Hepatocyte (in vitro differentiated cells): Measurements from ENCODE around the gene GRK5.

Source experiments
- EZH2 ChIP-seq: fragments of 200-600 bp; sonication (generic); IDR thresholded peaks from 2 replicates; pipeline ENCODE4 v1.6.1; 2016; ENCODE audit warnings: antibody characterized with exemption, mild to moderate bottlenecking, borderline replicate concordance
- TF ChIP-seq, protein P1 (sequence below): fragments of 200-600 bp; sonication (generic); IDR thresholded peaks from 2 replicates; pipeline ENCODE4 v1.5.1; 2016; ENCODE audit warnings: antibody characterized with exemption, mild to moderate bottlenecking; ENCODE audit not compliant: poor library complexity

DNA sequence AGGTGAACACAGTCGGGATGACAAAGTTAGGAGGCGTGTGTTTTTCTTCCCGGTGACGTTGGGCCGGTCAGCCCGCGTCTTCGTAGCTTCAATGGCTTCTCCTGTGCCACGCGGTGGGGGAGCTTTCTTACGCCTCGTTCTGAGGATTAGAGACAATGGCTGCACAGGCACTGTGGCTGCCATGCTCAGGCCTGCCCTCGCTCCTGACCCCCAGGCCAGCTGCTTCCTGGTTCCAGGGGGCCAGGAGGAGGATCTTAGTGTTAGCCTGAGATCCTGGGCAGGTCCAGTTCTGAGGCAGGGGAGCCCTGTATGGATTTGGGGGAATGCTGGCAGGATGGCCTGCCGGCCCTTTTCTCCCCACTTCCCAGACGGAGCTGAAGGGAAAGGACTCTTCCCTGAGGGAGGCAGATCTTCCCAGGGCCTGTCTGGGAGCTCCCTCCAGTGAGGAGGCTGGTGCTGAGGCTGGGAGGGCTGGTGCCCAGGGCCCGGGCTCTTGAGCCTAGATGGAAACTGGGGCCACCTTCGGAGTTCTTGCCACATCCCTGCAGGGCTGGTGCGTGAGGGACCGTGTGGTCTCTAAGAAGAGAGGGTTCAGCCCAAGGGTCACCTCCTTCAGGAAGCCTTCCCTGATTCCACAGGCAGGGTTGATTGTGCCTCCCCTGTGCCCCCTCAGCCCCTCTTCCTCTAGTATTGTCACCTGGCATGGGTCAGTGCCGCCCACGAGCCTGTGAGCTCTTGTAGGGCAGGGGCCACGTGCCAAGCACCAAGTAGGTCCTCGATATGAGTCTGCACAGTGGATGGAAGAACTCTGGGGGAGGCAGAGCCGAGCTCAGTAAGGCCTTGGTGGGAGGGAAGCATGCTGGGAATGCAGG lies 101.4 kb downstream of the GRK5 start:
- TF ChIP-seq, protein P1, sequence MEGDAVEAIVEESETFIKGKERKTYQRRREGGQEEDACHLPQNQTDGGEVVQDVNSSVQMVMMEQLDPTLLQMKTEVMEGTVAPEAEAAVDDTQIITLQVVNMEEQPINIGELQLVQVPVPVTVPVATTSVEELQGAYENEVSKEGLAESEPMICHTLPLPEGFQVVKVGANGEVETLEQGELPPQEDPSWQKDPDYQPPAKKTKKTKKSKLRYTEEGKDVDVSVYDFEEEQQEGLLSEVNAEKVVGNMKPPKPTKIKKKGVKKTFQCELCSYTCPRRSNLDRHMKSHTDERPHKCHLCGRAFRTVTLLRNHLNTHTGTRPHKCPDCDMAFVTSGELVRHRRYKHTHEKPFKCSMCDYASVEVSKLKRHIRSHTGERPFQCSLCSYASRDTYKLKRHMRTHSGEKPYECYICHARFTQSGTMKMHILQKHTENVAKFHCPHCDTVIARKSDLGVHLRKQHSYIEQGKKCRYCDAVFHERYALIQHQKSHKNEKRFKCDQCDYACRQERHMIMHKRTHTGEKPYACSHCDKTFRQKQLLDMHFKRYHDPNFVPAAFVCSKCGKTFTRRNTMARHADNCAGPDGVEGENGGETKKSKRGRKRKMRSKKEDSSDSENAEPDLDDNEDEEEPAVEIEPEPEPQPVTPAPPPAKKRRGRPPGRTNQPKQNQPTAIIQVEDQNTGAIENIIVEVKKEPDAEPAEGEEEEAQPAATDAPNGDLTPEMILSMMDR = no peak
- TF ChIP-seq EZH2 = no peak
